Peyer's patch (tissue), 4 donors: Measurements from ENCODE around the gene BUB1B. TPM values are rescaled to one million over a fixed set of nuclear protein-coding genes. Genes with fewer than 3 reads are reported as not detected.
"Not testable (repeated sequence)": the region's sequence is repeated elsewhere in the genome, so short reads cannot be mapped to it uniquely, and the experiment has no call there.

Source experiments
- DNase-seq, 3 donors: peaks; one replicate each; pipeline ENCODE4 v3.0.0-alpha.2; 2017 to 2019
- H3K27ac ChIP-seq, 4 donors: fragments of 200-600 bp; sonication (generic); one replicate each; pipeline ENCODE4 v1.5.1; 2016 to 2019
- H3K27me3 ChIP-seq, 2 donors: fragments of 200-600 bp; sonication (generic); one replicate each; pipeline ENCODE4 v1.5.1; 2019
- H3K36me3 ChIP-seq, 3 donors: fragments of 200-600 bp; sonication (generic); one replicate each; pipeline ENCODE4 v1.5.1; 2016 to 2019
- H3K4me1 ChIP-seq, 4 donors: fragments of 200-600 bp; sonication (generic); one replicate each; pipeline ENCODE4 v1.5.1; 2016 to 2019
- H3K4me3 ChIP-seq, 4 donors: fragments of 200-600 bp; sonication (generic); 1 replicate in 3 of 4; 2 replicates in 1 of 4; pipeline ENCODE4 v1.5.1; 2016 to 2019; ENCODE audit warnings: mild to moderate bottlenecking in 1 of 4
- H3K9me3 ChIP-seq, 4 donors: fragments of 200-600 bp; sonication (generic); one replicate each; pipeline ENCODE4 v1.5.1; 2016 to 2019; ENCODE audit warnings: mild to moderate bottlenecking in 1 of 4
- POLR2A ChIP-seq, 2 donors: fragments of 450-650 bp; IDR thresholded peaks; one replicate each; pipeline ENCODE4 v1.5.1; 2017; ENCODE audit warnings: antibody characterized with exemption in 2 of 2, mild to moderate bottlenecking in 2 of 2, moderate library complexity in 2 of 2
- total RNA-seq, 4 donors: library from RNA; depleted of rRNA; stranded (reverse); fragments of >200 nt; gene quantifications; one replicate each; pipeline ENCODE4 v1.1.0, GENCODE V29; 2016
- TF ChIP-seq, protein P1 (sequence below), 6 experiments: fragments of 450-650 bp in 4 of 6; fragments of 200-600 bp in 2 of 6; sonication (generic) in 1 of 6; IDR thresholded peaks; one replicate each; pipeline ENCODE4 v1.5.1; 2017 to 2019; ENCODE audit warnings: antibody characterized with exemption in 6 of 6, mild to moderate bottlenecking in 3 of 6, moderate library complexity in 1 of 6

BUB1B gene
- total RNA-seq, 4 donors from 2014 or later: 10.6 to 120 (median 13.3) TPM

DNA sequence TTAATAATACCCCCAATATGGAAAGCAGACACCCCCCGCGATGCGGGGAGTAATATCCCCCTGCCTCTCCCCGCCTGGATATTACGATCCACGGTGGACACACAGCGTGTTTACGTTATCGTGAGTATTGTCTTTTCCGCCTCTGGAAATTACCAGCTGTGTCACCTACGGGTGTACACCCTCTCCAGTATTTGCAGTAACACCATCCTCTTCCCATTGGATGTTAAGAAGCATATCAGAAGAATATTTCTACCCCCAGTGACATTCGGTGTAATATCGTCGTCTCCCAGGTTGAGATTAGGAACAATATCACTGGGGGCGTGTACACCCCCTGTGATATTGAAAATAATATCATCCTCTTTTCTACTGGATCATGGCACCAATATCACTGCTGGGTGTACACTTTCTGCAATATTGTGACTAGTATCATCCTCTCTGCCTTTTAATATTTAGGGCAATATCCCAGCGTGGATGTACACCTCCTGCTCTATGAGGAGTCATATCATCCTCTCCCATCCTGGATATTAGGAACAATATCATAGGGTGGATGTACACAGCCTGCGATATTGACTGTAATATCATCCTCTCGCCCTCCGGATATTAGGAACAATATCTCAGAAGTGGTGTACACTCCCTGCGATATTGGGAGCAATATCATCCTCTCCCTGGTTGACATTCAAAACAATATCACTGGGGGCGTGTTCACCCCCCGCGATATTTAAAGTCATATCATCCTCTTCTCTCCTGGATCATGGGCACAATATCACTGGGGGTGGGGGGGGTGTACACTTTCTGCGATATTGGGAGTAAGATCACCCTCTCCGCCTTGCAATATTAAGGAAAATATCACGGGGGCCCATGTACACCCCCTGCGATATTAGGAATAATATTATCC is 31.9 kb upstream of the BUB1B start:
- no peaks in the 10 kb centered on the region for H3K36me3 ChIP-seq
- no peaks in the 10 kb centered on the region for H3K27me3 ChIP-seq
- H3K4me1 ChIP-seq: no peaks in the 10 kb centered on the region
- no peak overlapping the region for H3K4me3 ChIP-seq
- TF ChIP-seq POLR2A (IDR thresholded peaks at IDR 0.05): no peak
- TF ChIP-seq, protein P1, sequence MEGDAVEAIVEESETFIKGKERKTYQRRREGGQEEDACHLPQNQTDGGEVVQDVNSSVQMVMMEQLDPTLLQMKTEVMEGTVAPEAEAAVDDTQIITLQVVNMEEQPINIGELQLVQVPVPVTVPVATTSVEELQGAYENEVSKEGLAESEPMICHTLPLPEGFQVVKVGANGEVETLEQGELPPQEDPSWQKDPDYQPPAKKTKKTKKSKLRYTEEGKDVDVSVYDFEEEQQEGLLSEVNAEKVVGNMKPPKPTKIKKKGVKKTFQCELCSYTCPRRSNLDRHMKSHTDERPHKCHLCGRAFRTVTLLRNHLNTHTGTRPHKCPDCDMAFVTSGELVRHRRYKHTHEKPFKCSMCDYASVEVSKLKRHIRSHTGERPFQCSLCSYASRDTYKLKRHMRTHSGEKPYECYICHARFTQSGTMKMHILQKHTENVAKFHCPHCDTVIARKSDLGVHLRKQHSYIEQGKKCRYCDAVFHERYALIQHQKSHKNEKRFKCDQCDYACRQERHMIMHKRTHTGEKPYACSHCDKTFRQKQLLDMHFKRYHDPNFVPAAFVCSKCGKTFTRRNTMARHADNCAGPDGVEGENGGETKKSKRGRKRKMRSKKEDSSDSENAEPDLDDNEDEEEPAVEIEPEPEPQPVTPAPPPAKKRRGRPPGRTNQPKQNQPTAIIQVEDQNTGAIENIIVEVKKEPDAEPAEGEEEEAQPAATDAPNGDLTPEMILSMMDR (IDR thresholded peaks at IDR 0.05): no peak
- DNase-seq: no peak
- no peaks in the 10 kb centered on the region for H3K9me3 ChIP-seq
- H3K27ac ChIP-seq: no peak overlapping the region

DNA sequence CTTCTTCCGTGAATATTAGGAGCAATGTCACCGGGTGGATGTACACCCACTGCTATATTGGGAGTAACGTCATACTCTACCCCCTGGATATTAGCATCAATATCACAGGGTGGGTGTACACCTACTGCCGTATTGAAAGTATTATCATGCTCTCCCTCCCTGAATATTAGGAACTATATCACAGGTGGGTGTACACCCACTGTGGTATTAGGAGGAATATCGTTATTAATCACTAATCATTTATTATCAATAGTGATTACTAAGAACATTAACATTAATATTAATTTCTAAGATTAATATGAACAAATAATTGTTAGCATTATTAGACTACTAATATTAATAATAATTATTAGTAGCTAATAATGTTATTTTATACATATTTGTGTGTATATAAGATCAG is 30.8 kb upstream of the BUB1B start:
- H3K4me1 ChIP-seq: no peaks in the 10 kb centered on the region
- H3K27me3 ChIP-seq: no peaks in the 10 kb centered on the region
- H3K4me3 ChIP-seq: no peak overlapping the region
- no peaks in the 10 kb centered on the region for H3K36me3 ChIP-seq
- H3K9me3 ChIP-seq: no peaks in the 10 kb centered on the region
- no peak overlapping the region for H3K27ac ChIP-seq
- no peak for DNase-seq
- no peak for TF ChIP-seq POLR2A (IDR thresholded peaks at IDR 0.05)
- TF ChIP-seq, protein P1 (IDR thresholded peaks at IDR 0.05): no peak

DNA sequence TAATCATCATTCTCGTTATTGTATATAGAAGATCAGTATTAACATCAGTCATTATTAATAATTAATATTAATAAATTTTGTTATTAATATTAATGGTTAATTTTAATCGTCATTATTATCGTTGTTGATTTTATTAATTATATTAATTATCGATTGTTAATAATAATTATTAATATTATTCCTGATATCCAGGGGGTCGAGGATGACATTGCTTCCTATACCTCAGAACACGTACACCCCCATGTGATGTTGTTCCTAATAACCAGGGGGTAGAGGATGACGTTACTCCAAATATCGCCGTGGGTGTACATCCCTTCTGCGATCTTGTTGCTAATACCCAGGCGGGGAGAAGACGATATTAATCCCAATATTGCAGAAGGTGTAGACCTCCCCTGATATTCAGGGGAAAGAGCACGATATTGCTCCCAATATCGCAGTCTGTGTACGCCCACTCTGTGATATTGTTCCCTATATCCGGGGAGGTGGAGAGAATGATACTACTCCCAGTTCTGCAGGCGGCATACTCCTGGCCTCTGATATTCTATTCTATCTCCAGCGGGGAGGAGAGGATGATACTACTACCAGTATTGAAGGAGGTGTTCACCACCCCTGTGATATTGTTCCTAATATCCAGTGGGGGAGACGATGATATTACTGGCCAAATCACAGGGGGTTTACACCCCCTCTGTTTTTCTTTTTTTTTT is 29.9 kb upstream of the BUB1B start:
- TF ChIP-seq, protein P1 (IDR thresholded peaks at IDR 0.05): no peak
- TF ChIP-seq POLR2A (IDR thresholded peaks at IDR 0.05): no peak
- no peaks in the 10 kb centered on the region for H3K9me3 ChIP-seq
- H3K27me3 ChIP-seq: no peaks in the 10 kb centered on the region
- no peak overlapping the region for H3K4me3 ChIP-seq
- no peak for DNase-seq
- H3K36me3 ChIP-seq: no peaks in the 10 kb centered on the region
- no peaks in the 10 kb centered on the region for H3K4me1 ChIP-seq
- no peak overlapping the region for H3K27ac ChIP-seq

DNA sequence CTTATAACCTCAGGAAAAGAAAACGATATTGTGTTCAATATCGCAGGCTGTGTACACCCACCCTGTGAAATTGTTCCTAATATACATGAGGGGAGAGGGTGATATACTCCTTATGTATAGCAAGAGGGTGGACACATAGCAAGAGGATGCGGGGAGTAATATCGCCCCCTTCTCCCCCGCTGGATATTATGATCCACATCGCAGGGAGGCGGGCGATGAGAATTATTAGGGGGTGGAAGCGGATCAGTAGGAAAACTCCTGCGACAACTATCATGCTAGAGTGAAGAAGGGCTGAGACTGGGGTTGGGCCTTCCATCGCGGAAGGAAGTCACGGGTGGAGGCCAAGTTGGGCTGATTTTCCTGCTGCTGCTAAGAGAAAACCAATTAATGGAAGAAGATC is 27.3 kb upstream of the BUB1B start:
- no peak for TF ChIP-seq POLR2A (IDR thresholded peaks at IDR 0.05)
- TF ChIP-seq, protein P1 (IDR thresholded peaks at IDR 0.05): no peak
- no peak for DNase-seq

DNA sequence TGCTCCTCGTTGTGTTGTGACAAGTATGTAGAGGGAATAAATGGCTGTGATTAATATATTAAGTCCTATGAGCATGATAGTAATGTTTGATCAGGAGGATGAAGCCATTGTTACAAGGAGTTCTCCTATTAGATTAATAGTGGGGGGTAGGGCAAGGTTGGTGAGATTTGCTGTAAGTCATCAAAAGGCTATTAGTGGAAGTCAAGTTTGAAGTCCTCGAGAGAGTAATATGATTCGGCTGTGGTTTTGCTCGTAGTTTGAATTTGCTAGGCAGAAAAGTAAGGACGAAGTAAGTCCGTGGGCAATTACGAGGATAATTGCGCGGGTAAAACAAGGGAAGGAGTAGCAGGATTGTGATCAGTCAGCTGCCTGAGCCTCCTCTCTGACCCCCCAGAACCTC is 26.0 kb upstream of the BUB1B start:
- Histone ChIP-seq H3K27me3 (no peaks in the 10 kb centered on the region), H3K4me3 (no peak overlapping the region), H3K36me3 (no peaks in the 10 kb centered on the region), H3K9me3 (no peaks in the 10 kb centered on the region), H3K27ac (no peak overlapping the region), H3K4me1 (no peaks in the 10 kb centered on the region)
- no peak for DNase-seq
- TF ChIP-seq, protein P1 (IDR thresholded peaks at IDR 0.05): no peak
- no peak for TF ChIP-seq POLR2A (IDR thresholded peaks at IDR 0.05)

More for the DNA sequence above, 27.3 kb upstream of the BUB1B start:
- no peak overlapping the region for H3K27ac ChIP-seq
- H3K9me3 ChIP-seq: no peaks in the 10 kb centered on the region
- H3K36me3 ChIP-seq: no peaks in the 10 kb centered on the region
- no peaks in the 10 kb centered on the region for H3K27me3 ChIP-seq
- no peak overlapping the region for H3K4me3 ChIP-seq
- no peaks in the 10 kb centered on the region for H3K4me1 ChIP-seq

DNA sequence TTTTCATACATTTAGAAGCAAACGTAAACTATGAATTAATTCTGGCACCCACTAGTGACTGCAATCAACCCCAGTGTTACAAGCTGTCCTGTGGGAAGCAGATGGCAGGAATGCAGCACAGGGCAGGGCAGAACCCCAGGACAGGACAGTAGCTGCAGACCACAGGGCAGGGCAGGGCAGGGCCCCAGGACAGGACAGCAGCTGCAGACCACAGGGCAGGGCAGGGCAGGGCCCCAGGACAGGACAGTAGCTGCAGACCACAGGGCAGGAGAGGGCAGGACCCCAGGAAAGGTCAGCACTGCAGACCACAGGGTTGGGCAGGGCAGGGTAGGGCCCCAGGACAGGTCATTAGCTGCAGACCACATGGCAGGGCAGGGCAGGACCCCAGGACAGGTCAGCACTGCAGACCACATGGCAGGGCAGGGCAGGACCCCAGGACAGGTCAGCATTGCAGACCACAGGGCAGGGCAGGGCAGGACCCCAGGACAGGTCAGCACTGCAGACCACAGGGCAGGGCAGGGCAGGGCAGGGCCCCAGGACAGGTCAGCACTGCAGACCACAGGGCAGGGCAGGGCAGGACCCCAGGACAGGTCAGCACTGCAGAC is 24.9 kb upstream of the BUB1B start:
- H3K4me1 ChIP-seq, H3K36me3 ChIP-seq, DNase-seq, H3K9me3 ChIP-seq, H3K4me3 ChIP-seq, H3K27me3 ChIP-seq, H3K27ac ChIP-seq: not testable (repeated sequence)
